ENCODE data around the gene MRPL16. TPM values are rescaled to one million over a fixed set of nuclear protein-coding genes. Genes with fewer than 3 reads are reported as not detected.
A peak's percentile ranks its signal among the peaks of the same experiment; 100 is the strongest.

Gene MRPL16
- total RNA-seq, 1 experiment from 2014 or later = 70.1 TPM

DNA sequence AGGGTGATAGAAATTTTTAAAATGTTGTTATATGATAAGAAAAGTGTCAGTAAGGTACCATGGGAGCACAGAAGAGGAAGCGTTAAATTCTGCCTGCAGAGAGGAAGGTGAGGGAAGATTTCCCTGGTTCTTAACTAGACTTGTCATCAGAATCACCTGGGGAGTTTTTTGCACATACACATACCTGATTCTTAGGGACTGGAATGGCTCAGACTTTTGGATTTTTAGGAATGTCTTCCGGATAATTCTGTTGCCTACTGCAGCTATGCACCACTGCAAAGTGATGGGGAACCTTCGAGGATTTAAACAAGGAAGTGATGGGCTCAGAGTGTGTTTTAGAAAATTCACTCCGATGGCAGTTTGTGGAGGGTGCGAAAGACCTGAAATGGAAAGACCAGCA, 33.5 kb downstream of the MRPL16 start:
- peaks cover 6% of the 10 kb centered on the region for H3K4me1 ChIP-seq (ENCODE audit: low read length)
- no peak overlapping the region for H3K4me2 ChIP-seq (ENCODE audit: low read depth, low read length, poor library complexity, severe bottlenecking)
- DNase-seq = no peak
- no peaks in the 10 kb centered on the region for H3K36me3 ChIP-seq (ENCODE audit: insufficient read depth, low read length)
- H4K20me1 ChIP-seq (ENCODE audit: insufficient read depth, low read depth, low read length) = no peaks in the 10 kb centered on the region
- H3K27ac ChIP-seq (ENCODE audit: low read length) = no peak overlapping the region
- no peaks in the 10 kb centered on the region for H3K9me2 ChIP-seq (replicated peaks; ENCODE audit: insufficient read depth, low read length)
- no peak overlapping the region for H2AFZ ChIP-seq (ENCODE audit: low read length)
- no peak overlapping the region for H3K9ac ChIP-seq (ENCODE audit: low read length)
- no peaks in the 10 kb centered on the region for H3K79me2 ChIP-seq (ENCODE audit: low read length)
- no peak overlapping the region for H3K4me3 ChIP-seq (ENCODE audit: low read length)
- no peaks in the 10 kb centered on the region for H3K27me3 ChIP-seq (ENCODE audit: low read length)
- H3K9me3 ChIP-seq (ENCODE audit: low read length) = no peaks in the 10 kb centered on the region

DNA sequence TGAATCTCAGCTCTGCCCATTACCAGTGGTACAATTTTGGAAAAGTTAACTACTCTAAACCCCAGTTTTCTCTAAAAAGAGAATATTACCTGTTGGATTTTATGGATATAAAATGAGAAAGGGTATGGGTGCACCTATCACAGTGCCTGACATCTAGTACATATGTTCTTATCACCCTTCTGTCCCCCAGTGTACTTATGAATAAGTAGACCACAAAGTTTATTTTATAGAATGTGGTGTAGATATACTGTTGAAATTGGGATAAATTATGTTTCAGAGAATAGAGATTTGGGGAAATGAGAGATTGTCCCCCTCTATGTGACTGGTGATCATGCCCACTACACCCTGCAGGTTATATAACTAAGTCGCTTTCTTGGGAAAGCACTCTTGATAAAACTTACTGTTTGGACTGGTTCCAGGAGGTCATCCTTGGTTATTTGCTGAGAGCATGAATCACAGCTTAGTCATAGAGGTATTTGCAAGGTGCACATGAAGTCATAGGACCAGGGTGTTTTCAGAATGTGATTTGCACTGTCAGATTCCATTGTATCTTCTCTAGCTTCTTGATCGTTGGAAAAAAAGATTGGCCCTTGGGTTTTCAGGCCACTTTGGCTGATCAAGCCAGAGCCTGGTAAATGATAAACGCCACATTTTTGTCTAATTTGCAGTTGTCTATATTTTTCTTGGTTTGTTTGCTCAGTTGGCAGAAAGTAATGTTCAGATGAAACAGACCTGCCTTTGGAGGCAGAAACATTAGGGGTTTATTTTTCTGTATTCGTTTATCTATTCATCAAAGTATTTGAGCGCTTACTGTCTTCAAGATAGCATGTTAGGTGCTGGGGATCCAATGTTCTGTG, 34.1 kb downstream of the MRPL16 start:
- no peak for DNase-seq
- no peak overlapping the region for H3K4me2 ChIP-seq (ENCODE audit: low read depth, low read length, poor library complexity, severe bottlenecking)

DNA sequence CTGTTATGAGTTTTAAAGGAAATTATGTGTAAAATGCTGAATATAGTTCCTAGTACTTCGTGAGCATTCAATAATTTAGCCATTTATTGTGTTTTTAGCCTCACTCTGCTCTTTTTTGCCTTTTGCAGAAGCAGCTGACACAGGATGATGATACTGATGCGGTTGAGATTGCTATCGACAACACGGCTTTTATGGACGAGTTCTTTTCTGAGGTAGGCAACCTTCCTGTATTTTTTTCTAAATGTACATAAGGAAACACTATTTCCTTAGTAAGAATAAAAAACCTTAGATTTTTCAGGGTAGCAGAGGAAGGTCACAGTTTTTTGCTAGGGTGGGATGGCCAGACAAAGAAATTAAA, 37.5 kb downstream of the MRPL16 start:
- no peaks in the 10 kb centered on the region for H3K9me2 ChIP-seq (replicated peaks; ENCODE audit: insufficient read depth, low read length)
- H3K79me2 ChIP-seq (ENCODE audit: low read length) = no peaks in the 10 kb centered on the region
- no peaks in the 10 kb centered on the region for H3K27me3 ChIP-seq (ENCODE audit: low read length)
- no peak overlapping the region for H3K27ac ChIP-seq (ENCODE audit: low read length)
- H3K9me3 ChIP-seq (ENCODE audit: low read length) = no peaks in the 10 kb centered on the region
- H3K4me3 ChIP-seq (ENCODE audit: low read length) = no peak overlapping the region
- H3K9ac ChIP-seq (ENCODE audit: low read length) = no peak overlapping the region
- H3K4me1 ChIP-seq (ENCODE audit: low read length) = peaks cover 11% of the 10 kb centered on the region
- H4K20me1 ChIP-seq (ENCODE audit: insufficient read depth, low read depth, low read length) = no peaks in the 10 kb centered on the region
- H3K36me3 ChIP-seq (ENCODE audit: insufficient read depth, low read length) = no peaks in the 10 kb centered on the region
- no peak overlapping the region for H3K4me2 ChIP-seq (ENCODE audit: low read depth, low read length, poor library complexity, severe bottlenecking)
- H2AFZ ChIP-seq (ENCODE audit: low read length) = no peak overlapping the region
- no peak for DNase-seq

More for the DNA sequence above, 34.1 kb downstream of the MRPL16 start:
- no peaks in the 10 kb centered on the region for H3K9me2 ChIP-seq (replicated peaks; ENCODE audit: insufficient read depth, low read length)
- H2AFZ ChIP-seq (ENCODE audit: low read length) = no peak overlapping the region
- peaks cover 11% of the 10 kb centered on the region for H3K4me1 ChIP-seq (ENCODE audit: low read length)
- H3K9ac ChIP-seq (ENCODE audit: low read length) = no peak overlapping the region
- H4K20me1 ChIP-seq (ENCODE audit: insufficient read depth, low read depth, low read length) = no peaks in the 10 kb centered on the region
- H3K27me3 ChIP-seq (ENCODE audit: low read length) = no peaks in the 10 kb centered on the region
- H3K79me2 ChIP-seq (ENCODE audit: low read length) = no peaks in the 10 kb centered on the region
- H3K4me3 ChIP-seq (ENCODE audit: low read length) = no peak overlapping the region
- H3K9me3 ChIP-seq (ENCODE audit: low read length) = no peaks in the 10 kb centered on the region
- H3K36me3 ChIP-seq (ENCODE audit: insufficient read depth, low read length) = no peaks in the 10 kb centered on the region
- H3K27ac ChIP-seq (ENCODE audit: low read length) = no peak overlapping the region

DNA sequence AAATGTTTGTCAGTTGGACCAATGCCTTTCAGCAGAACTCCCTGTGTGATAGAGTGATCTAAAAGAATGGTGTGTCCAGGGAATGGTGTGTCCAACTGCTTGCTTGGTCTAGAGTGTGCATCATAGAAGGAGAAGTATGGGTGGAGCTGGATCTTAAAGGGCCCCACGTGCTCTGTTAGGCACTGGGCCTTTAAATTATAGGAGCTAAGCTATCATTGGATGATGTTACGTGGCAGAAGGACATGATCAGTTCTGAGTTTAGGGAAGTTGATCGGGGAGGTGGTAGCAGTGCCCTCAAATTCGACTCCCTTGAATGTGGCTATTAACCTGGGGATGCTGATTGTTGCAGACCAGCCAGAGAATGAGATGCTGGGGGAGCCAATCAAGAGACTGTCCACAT, 39.0 kb downstream of the MRPL16 start:
- H2AFZ ChIP-seq (ENCODE audit: low read length) = 0 out of 2 replicates have a peak overlapping the region, but pooled peaks have one; percentile 59
- no peaks in the 10 kb centered on the region for H3K27me3 ChIP-seq (ENCODE audit: low read length)
- H4K20me1 ChIP-seq (ENCODE audit: insufficient read depth, low read depth, low read length) = no peaks in the 10 kb centered on the region
- peaks cover 11% of the 10 kb centered on the region for H3K4me1 ChIP-seq (ENCODE audit: low read length)
- H3K9me2 ChIP-seq (replicated peaks; ENCODE audit: insufficient read depth, low read length) = no peaks in the 10 kb centered on the region
- no peak for DNase-seq
- H3K36me3 ChIP-seq (ENCODE audit: insufficient read depth, low read length) = no peaks in the 10 kb centered on the region
- no peaks in the 10 kb centered on the region for H3K79me2 ChIP-seq (ENCODE audit: low read length)
- H3K9me3 ChIP-seq (ENCODE audit: low read length) = no peaks in the 10 kb centered on the region
- no peak overlapping the region for H3K4me3 ChIP-seq (ENCODE audit: low read length)
- peak overlapping the region; percentile 0 for H3K4me2 ChIP-seq (ENCODE audit: low read depth, low read length, poor library complexity, severe bottlenecking)
- H3K9ac ChIP-seq (ENCODE audit: low read length) = no peak overlapping the region
- no peak overlapping the region for H3K27ac ChIP-seq (ENCODE audit: low read length)

DNA sequence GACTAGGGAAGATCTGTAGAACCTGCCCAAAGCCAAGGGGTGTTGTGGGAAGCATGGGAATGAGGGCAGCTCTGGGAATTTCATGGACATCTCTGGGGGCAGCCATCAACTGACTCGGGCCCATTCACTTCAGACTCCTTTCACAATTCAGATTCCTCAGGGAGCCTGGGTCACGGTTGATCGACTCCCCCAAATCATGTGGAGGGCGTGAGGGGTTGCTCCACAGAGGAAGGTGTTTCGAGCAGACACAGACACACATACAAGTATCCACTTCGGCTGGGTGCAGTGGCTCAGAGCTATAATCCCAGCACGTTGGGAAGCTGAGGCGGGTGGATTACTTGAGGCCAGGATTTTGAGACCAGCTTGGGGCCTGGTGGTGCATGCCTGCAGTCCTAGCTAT, 39.7 kb downstream of the MRPL16 start:
- no peak for DNase-seq
- no peak overlapping the region for H3K27ac ChIP-seq (ENCODE audit: low read length)
- no peak overlapping the region for H2AFZ ChIP-seq (ENCODE audit: low read length)
- no peaks in the 10 kb centered on the region for H4K20me1 ChIP-seq (ENCODE audit: insufficient read depth, low read depth, low read length)
- H3K27me3 ChIP-seq (ENCODE audit: low read length) = no peaks in the 10 kb centered on the region
- no peaks in the 10 kb centered on the region for H3K9me2 ChIP-seq (replicated peaks; ENCODE audit: insufficient read depth, low read length)
- no peaks in the 10 kb centered on the region for H3K9me3 ChIP-seq (ENCODE audit: low read length)
- H3K4me1 ChIP-seq (ENCODE audit: low read length) = peaks cover 11% of the 10 kb centered on the region
- H3K4me2 ChIP-seq (ENCODE audit: low read depth, low read length, poor library complexity, severe bottlenecking) = no peak overlapping the region
- no peak overlapping the region for H3K4me3 ChIP-seq (ENCODE audit: low read length)
- H3K79me2 ChIP-seq (ENCODE audit: low read length) = no peaks in the 10 kb centered on the region
- H3K9ac ChIP-seq (ENCODE audit: low read length) = no peak overlapping the region
- H3K36me3 ChIP-seq (ENCODE audit: insufficient read depth, low read length) = no peaks in the 10 kb centered on the region

DNA sequence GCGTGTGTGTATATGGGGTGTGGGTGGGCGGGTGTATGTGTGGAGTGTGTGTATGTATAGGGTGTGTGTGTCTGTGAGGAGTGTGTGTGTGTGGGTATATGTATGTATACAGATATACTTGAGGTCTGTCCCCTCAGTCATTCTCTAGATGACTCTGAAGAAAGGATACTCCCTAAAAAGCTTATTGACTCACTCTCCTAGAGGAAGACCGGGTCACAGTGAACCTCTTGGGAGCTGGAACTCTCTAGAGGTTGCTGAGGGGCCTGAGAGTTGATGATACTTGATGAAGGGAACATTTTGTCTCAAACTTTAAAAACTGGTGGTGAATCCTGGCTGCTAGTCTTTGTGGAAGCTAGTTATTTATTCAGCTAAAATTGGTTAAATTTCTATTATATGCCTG, 40.3 kb downstream of the MRPL16 start:
- Histone ChIP-seq H3K9me2 (replicated peaks; ENCODE audit: insufficient read depth, low read length) (no peaks in the 10 kb centered on the region), H3K4me1 (ENCODE audit: low read length) (peaks cover 11% of the 10 kb centered on the region), H4K20me1 (ENCODE audit: insufficient read depth, low read depth, low read length) (no peaks in the 10 kb centered on the region), H3K27me3 (ENCODE audit: low read length) (no peaks in the 10 kb centered on the region), H2AFZ (ENCODE audit: low read length) (no peak overlapping the region), H3K9ac (ENCODE audit: low read length) (no peak overlapping the region), H3K27ac (ENCODE audit: low read length) (no peak overlapping the region), H3K36me3 (ENCODE audit: insufficient read depth, low read length) (no peaks in the 10 kb centered on the region), H3K79me2 (ENCODE audit: low read length) (no peaks in the 10 kb centered on the region), H3K4me3 (ENCODE audit: low read length) (no peak overlapping the region), H3K4me2 (ENCODE audit: low read depth, low read length, poor library complexity, severe bottlenecking) (no peak overlapping the region), H3K9me3 (ENCODE audit: low read length) (no peaks in the 10 kb centered on the region)
- DNase-seq = no peak

DNA sequence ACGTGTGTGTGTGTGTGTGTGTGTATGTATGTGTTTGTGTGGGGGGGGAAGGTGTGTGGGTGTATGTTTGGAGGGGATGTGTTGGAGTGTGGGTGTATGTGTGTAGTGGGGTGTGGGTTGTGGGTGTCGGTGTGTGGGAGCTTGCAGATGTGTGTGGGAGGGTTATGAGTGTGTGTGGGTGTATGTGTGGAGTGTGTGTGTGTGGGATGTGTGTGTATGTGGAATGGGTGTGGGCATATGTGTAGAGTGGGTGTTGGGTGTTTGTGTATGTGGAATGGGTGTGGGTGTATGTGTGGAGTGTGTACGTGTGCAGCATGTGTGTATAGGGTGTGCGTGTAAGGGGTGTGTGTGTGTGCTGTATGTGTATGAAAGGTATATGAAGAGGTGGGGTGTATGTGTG, 40.8 kb downstream of the MRPL16 start:
- Histone ChIP-seq H2AFZ (ENCODE audit: low read length) (no peak overlapping the region), H3K27ac (ENCODE audit: low read length) (no peak overlapping the region), H3K36me3 (ENCODE audit: insufficient read depth, low read length) (no peaks in the 10 kb centered on the region), H3K4me2 (ENCODE audit: low read depth, low read length, poor library complexity, severe bottlenecking) (no peak overlapping the region), H3K9me2 (replicated peaks; ENCODE audit: insufficient read depth, low read length) (no peaks in the 10 kb centered on the region), H3K4me1 (ENCODE audit: low read length) (peaks cover 11% of the 10 kb centered on the region), H3K9ac (ENCODE audit: low read length) (no peak overlapping the region), H3K4me3 (ENCODE audit: low read length) (no peak overlapping the region), H3K79me2 (ENCODE audit: low read length) (no peaks in the 10 kb centered on the region), H4K20me1 (ENCODE audit: insufficient read depth, low read depth, low read length) (no peaks in the 10 kb centered on the region), H3K27me3 (ENCODE audit: low read length) (no peaks in the 10 kb centered on the region), H3K9me3 (ENCODE audit: low read length) (no peaks in the 10 kb centered on the region)
- DNase-seq = no peak

DNA sequence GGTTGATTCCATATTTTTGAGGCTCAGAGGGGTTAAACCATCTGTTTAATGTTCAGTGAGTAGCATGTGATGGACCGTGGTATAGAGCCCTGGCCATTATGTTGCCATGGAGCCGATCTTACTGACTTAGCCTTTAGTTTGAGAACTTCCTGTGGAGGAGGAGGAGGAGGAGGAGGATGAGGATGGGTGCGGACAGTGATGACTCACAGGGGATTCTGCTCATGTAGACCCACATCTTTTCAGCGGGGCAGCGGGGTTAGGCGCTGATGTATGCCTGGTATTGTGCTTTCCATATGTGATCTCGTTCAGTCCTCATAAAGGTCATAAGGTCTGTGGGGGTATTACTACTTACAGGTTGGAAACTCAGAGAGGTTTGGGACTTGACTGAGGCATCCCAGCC, 41.5 kb downstream of the MRPL16 start:
- Histone ChIP-seq H3K4me1 (ENCODE audit: low read length) (peaks cover 11% of the 10 kb centered on the region), H3K27me3 (ENCODE audit: low read length) (no peaks in the 10 kb centered on the region), H4K20me1 (ENCODE audit: insufficient read depth, low read depth, low read length) (no peaks in the 10 kb centered on the region), H3K4me2 (ENCODE audit: low read depth, low read length, poor library complexity, severe bottlenecking) (no peak overlapping the region), H3K36me3 (ENCODE audit: insufficient read depth, low read length) (no peaks in the 10 kb centered on the region), H3K4me3 (ENCODE audit: low read length) (no peak overlapping the region), H3K79me2 (ENCODE audit: low read length) (no peaks in the 10 kb centered on the region), H3K9me3 (ENCODE audit: low read length) (no peaks in the 10 kb centered on the region), H3K9ac (ENCODE audit: low read length) (no peak overlapping the region), H3K27ac (ENCODE audit: low read length) (no peak overlapping the region), H3K9me2 (replicated peaks; ENCODE audit: insufficient read depth, low read length) (no peaks in the 10 kb centered on the region), H2AFZ (ENCODE audit: low read length) (no peak overlapping the region)
- DNase-seq = no peak
